HG03045 (cell line): Measurements from ENCODE around the gene ATP6V0A1.
"Not testable (repeated sequence)": the region's sequence is repeated elsewhere in the genome, so short reads cannot be mapped to it uniquely, and the experiment has no call there.

ENCODE experiments used
- ATAC-seq: cut with Tn5 transposase; IDR thresholded peaks from one replicate; pipeline ENCODE4 v1.9.1; 2021; ENCODE audit warnings: mild to moderate bottlenecking, moderate library complexity; ENCODE audit not compliant: unreplicated experiment

ATP6V0A1 gene

DNA sequence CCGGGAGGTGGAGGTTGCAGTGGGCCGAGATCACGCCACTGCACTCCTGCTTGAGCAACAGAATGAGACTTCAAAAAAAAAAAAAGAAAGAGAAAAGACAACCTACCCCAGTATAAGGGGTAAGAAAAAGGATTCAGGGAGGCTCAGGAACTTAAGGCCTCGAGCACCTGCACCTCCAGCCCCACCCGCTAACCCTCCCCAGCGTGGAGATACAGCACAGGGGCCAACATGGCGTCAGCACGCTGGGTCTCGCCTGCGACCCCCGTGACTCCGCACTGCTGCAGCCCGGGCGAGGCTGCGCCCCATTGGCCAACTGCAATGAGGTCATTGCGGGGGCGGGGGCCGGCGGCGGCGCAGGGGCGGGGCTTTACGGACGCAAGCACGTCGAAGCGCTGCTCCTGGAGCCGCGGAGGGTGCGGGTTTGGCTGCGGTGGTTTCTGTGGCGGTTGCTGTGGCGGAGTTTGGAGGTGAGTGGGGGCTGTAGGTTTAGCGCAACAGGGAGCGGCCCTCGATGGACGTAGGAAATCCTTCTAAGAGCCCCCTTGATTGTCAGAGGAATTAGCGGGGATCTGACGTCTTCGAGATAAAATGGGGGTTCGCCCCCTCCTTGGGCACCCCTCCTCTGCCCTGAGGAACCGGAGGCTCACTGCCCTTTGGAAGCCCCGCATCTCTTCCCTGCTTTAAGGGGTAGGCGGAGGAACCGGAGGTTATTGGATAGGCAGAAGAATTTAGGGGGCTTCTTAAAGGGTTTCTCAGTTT, at the start of gene ATP6V0A1:
ATP6V0A1 (plus strand) TSS at position 382 of the 759 bp plus-strand sequence. CDS start 2,017 bp downstream, outside the sequence.
- peak; percentile 80 for ATAC-seq

DNA sequence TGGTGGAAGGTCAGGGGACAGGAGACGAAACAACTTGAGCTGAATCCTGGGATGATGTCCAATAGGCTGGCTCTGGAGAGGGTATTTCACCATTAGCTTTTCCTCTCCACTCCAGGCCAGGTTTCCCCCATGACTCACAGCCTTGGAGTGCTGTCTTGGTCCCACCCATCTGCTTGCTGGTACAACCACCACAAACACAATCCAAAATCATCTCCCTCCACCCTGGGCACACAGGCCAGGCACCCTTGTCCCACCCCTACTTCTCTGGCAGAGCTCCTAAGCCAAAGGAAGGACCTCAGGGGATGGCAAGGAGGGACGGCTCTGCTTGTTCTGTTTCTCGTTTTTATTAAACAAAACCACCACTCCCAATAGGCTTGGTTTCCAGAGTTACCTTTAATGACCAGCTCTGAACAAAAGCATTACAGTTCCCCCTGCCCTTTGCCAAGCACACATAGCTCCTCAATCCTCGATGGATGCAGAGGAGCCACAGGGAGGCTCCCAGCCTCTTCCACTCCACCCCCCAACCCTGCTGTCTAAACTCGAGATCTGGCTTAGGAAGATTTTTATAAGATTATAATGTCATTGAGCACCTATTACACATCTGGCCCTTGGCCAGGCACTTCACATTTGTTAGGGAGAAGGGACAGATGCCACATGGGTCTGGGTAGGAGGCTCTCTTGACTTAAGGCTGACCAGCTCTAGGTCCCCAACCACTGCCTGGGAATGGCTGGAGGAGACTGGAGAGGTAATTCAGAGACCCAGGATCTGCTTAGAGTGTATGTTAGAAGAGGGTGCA, 49.0 kb upstream of the ATP6V0A1 start:
- ATAC-seq = no peak

DNA sequence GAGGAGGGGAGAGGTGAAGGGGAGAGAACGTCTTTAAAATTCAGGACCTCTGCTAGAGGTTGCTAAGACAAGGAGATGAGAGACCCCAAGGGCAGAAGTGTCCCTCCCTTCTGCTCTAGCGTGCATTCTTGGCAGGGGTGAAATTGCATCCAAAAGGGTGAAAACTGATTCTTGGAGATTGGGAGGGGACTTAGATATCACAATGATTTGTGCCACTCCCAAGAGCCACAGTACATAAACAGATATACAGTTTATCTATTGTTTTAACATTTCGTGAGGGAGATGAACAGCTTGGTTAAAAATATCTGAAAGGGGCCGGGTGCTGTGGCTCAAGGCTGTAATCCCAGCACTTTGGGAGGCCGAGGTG, 48.4 kb upstream of the ATP6V0A1 start:
- ATAC-seq = no peak

DNA sequence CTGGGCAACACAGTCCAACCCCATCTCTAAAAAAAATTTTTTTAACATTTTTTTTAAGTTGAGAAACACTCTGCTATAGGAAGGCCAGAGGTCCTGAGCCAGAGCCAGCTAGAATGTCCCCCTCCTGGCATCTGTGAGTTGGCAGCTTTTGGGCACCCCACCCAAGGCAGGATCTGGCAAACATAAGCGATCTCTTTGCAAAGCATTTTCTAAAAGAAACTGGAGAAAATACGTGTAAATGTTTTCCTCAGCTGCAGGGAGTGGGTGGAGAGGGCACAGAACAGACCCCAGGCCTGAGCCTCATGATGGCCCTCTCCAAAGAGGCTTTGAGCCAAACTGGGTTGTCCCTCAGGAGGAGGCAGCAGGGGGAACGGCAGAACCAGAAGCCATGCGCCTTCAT, 47.3 kb upstream of the ATP6V0A1 start:
- no peak for ATAC-seq

DNA sequence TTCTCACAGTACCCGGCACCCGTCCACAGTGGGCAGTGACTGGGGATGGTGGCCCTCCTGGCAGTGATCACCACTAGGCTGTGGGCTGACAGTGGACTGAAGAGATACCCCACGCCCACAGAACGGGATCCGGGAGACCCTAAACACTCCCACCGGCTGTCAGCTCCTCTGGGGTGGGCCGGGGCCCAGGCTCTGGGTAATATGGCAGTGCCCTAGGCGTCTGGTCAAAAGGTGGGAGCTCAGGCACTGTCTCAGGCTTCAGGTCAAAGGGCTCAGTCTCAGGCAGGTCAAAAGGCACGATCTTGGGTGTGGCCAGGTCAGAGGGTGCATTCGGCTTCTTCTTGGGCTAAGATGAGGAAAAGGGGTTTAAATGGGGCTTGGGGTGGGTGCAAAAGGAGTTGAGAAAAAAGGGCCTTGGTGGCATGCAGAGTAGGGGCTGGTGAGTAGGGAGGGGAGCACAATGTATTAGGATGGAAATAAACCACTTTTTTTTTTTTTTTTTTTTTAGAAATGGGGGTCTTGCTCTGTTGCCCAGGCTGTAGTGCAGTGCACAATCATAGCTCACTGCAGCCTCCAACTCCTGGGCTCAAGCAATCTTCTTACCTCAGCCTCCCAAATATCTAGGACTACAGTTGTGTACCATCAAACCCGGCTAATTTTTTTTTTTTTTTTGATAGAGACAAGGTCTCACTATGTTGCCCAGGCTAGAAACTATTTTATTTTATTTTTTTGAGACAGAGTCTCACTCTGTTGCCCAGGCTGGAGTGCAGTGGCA, 46.6 kb upstream of the ATP6V0A1 start:
- no peak for ATAC-seq

DNA sequence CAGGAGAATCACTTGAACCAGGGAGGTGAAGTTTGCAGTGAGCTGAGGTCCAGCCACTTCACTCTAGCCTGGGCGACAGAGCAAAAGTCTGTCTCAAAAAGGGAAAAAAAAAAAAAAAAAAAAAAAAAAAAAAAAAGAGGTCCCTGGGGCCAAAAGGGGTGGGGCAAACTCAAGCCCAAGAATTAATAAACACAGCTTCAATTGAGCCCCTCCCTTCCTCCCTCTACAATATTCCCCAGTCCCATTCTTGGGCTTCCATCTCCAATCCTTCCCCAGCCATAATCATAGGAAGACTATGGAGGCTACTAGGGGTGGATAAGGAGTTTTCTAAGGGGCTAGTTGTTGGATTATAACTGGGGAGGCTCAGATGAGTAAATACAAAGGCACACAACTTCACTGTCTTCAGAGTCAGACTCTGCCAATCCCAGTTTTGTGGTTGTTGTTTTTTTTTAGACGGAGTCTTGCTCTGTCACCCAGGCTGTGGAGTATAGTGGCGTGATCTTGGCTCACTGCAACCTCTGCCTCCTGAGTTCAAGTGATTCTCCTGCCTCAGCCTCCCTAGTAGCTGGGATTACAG, 45.1 kb upstream of the ATP6V0A1 start:
- no peak for ATAC-seq

DNA sequence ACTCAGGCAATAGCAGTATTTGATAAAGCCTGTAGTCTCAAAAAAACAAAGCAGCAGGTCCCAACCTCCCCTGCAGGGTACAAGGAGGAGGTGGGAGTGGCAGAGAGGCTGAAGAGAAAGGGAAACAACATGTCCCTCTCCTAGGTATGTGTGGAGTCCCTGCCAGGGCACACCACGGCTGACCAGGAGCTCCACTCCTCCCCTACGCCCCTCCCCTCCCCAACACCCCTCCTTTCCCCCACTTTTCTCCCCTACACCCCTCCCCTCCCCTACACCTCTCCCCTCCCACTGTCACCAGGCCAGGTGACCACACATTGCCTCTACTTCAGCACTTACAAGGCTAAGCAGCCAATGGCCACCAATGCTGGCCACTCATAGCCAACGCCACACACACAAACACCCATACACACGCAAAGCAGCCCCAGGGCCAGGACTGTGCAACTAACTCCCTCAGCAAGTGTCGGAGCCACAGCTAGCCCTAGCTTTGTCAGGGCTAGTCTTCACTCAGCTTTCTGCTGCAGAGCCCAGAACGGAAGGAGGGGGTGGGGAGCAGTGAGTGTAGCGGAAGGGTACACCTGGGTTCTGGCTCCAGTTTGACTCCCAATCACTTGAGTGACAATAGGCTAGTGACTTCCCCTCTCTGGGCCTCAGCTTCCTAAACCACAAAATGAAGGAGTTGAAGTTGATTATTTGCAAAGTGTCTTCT, 43.8 kb upstream of the ATP6V0A1 start:
- no peak for ATAC-seq

DNA sequence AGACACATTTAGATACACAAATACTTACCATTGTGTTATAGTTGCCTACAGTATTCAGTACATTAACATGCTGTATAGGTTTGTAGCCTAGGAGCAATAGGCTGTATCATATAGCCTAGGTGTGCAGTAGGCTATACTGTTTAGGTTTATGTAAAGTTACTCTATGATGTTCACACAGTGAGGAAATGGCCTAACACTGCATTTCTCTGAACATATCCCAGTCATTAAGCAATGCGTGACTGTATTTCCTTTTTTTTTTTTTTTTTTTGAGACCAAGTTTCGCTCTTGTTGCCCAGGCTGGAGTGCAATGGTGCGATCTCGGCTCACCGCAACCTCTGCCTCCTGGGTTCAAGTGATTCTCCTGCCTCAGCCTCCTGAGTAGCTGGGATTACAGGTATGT, 40.7 kb upstream of the ATP6V0A1 start:
- ATAC-seq = not testable (repeated sequence)

DNA sequence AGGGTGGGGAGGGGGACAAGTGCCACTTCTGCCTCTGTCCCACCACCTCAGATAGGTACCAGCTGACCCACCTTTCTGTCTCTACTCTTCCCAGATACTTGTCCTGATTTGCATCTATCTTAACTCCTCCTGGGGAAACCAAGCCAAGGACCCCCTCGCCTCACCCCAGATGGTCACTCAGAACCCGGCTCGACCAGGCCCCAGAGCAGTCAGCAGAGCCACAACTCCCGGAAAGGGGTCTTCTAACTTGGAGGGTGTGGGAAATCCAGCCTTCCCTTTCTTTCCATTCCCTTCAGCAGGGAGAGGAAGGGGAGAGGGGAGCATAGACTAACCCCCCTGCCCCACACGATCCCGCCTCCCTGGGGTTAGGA, 37.6 kb upstream of the ATP6V0A1 start:
- no peak for ATAC-seq

DNA sequence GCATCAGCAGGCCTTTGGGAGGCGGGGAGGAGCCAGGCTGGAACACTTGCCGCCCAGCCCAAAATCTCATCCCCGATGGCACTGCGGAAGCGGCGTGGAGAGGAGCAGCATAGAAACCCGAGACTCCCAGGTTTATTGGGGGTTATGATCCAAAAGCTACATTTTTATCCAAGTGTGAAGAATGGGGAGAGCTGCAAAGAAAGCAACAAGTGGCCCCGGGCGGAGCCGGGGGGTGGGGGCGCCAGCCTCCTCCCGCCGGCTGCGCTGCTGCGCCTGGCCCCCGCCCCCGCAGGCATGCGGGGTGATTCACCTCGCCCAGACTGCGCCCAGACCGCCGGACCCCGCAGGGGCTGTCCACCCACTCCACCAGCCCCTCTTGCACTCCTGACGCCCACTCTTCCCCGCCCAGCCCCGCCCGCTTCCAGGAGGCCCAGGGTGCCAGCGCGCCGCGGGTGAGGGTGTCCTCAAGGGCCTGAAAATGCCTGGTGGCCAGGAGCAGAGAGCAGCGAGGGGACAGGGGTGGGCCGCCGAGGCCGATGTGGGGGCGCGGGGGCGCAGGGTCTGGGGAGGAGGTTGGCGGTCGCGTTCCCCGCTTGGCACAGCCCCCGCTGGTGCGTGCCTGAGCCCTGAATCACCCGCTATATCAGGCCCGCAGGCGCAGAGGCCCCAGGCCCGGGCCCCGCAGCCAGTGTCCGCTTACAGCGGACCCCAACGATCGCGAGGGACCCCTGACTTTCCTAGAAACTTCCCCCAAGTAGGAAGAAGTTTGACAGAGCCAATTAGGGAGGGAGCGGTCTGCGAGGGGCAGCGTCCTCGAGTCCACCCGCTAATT, 37.0 kb upstream of the ATP6V0A1 start:
- no peak for ATAC-seq

DNA sequence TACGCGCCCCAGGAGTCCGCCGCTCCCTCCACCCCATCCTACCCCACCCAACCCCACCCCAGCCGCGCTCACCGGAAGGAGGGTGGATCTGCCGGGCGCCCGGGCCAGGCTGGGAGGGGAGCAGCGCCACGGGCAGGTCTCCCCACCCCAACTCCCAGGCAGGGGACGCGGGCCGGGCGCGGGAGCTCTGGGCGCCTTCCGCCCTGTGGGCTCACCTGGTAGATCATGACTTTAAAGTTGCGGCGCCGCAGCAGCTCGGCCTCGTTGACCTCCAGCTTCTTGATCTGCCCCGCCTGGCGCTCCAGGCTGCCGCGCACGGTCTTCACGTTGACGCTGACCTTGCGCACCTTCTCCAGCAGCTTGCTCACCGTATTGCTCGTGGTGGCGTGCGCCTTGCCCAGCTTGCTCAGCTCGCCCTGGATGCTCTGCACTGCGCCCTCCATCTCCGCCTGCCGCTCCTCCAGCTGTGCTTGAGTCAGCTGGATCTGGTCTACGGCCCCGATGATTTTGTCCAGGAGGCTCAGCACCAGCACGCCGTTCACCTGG, 36.2 kb upstream of the ATP6V0A1 start:
- no peak for ATAC-seq

DNA sequence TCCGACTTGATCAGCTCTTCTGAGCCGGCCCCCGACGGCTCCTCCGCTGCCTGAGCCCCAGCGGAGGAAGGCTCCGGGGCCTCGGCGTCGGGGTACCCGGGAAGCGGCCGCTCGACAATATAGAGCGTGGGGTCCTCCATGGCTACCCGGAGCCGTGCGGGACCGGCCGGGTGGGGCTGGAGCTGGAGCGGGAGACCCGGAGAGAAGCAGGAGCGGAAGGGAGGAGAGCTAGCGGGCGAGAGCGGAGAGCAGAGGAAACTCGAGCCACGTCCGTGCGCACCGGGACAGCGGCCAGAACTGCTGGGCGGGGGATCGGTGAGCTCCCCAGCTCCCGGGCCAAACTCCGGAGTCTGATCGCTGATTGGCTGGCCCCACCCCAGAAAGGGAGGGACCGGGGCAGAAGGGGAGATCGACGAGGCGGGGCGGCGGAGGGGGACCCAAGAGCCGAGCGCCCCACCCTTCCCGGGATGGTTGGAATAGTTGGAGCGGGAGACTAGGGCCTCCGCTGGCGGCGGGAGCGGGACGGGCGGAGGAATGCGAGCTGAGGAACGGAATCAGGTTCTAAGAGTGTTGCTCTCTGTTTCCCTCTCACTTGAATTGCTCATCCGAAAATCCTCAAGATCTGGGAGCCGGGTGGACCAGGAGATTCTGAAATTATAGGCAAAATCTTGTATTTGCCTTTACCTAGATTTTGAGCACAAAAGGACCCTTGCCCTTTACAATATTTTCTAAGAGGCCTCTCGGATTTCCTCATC, 35.5 kb upstream of the ATP6V0A1 start, which contains the start of gene CAVIN1:
CAVIN1 (minus strand) TSS at position 299 of the 755 bp plus-strand sequence; CDS start at position 140, 159 bp downstream.
- no peak for ATAC-seq

DNA sequence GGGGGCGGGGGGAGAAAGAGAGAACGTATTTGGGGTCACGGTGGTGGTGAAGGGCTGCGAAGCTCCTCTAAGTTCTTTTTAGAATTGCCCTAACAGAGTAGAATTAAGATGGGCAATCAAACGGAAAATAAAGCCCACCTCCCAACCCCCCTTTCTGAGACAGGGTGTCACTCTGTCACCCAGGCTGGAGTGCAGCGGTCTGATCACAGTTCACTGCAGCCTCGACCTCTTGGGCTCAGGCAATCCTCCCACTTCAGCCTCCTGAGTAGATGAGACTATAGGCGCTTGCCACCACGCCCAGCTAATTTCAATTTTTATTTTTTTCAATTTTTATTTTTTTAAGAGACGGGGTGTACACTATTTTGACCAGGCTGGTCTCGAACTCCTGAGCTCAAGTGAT, 34.9 kb upstream of the ATP6V0A1 start:
- ATAC-seq = no peak

DNA sequence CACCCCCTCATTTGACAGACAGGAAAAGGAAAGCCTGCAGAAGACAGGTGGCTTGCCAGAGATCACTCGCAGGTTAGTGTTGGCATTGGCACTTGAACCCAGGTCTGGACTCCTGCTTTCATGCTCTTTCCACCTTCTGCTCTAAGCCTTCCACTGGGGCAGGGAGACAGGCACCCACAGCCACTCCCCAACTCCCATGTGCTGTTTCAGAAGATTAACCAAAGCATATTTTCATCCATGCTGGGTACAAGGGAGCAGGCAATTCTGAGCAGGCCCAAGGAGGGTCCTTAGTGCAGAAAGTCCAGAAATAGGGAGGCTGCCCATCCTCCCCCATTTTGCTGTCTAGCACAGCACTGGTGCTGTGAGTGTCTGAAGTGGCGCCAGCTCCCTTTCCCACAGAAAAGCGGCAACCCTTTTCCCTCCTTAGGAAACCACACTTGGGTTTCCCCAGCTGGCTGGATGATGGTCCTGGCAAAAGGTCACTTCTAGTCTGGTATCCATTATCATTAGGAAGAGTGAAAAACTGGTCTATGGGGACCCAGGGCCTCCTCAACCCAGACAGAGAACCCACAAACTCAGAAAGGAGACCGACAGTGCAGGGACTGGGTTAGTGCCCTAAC, 33.6 kb upstream of the ATP6V0A1 start:
- ATAC-seq = no peak

DNA sequence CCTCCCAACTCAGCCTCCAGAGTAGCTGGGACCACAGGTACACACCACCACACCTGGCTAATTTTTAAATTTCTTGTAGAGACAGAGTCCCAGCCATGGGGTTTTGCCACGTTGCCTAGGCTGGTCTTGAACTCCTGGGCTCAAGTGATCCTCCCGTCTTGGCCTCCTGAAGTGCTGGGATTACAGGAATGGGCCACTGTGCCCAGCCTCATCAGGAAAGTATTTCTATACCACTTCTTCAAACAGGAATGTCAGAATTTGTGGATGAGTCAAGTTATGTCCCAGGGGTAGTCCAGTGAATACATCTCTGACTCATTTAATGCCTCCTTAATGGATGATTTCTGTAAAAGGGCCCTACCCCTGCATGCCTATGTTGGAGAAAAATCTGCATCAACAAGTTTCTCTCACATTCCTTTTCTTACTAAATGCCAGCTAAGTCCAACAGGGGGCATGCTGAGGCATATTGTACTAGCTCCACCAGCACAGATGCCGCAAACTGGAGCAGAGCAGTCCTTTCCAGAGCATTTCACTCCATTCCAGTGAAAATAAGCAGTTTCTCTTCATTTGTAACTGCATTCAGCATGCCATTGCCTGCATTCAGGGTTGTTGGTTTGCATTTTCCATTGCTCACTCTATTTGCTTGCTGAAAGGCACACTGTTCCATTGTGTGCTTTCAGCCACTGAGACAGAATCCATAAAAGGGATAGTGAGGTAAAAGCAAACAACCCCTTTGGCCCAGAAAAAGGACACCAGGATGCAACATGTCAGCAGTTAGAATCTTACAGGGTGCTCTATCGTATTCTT, 30.3 kb upstream of the ATP6V0A1 start:
- ATAC-seq = no peak

DNA sequence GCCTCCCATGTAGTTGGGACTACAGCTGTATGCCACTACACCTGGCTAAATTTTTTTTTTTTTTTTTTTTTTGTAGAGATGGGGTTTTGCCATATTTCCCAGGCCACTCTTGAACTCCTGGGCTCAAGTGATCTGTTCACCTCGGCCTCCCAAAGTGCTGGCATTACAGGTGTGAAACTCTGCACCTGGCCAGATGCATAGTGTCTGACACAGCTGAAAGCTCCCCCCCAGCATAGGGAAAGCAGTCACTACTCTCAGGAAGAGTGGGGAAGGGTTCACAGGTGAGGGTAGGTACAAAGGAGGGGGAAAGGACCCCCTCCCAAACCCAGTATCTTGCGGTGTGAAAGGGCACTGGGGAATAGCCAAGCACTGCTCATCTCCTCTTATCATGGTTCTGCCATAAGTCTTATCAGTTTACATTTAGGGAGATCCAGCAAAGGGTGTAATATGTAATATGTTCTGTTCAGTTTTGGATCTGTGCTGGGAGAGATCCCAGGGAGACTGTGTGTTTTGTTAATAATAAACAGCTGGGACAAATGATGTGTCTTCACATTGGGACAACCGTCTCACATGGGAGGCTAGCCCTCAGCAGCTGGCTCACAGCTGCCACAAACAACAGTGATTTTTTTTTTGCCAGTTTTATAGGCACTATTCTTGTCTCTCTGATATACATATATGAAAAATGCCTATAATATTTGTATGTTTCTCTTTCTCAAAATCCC, 28.8 kb upstream of the ATP6V0A1 start:
- ATAC-seq = no peak

DNA sequence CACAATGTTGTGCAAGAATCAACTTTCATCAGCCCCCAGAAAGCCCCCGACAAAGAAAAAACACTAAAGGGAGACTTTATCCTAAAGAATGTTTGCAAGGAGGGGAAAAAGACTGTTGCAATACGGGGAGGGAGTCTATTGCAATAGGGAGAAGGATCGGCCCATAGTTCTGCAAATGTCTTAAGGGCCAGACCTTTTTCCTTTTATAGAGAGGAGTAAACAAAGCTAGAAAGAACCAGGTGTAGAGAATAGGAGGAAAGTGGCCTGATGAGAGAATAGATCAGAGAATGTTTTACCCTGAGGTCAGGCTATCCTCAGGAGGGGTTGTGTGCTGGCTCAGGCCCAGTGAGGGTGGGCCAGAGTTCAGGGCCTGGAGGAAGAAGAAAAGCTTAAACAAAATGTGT, 26.9 kb upstream of the ATP6V0A1 start:
- no peak for ATAC-seq
